ENCODE data around the gene ULK1.

The ULK1 gene

GRCh38 chr12:131903270-131904255 lies 9.1 kb downstream of the ULK1 start:
- DNase-seq, result peak in 1 of 10 donors; percentile 67
- intact Hi-C loops (cut with DNase I), result no loop called here

GRCh38 chr12:131904346-131904745 lies 9.9 kb downstream of the ULK1 start:
- no peak for DNase-seq
- intact Hi-C loops (cut with DNase I), result no loop called here

GRCh38 chr12:131905081-131905629 lies 10.7 kb downstream of the ULK1 start:
- DNase-seq, result peak in 1 of 10 donors; percentile 72
- intact Hi-C loops (cut with DNase I), result no loop called here

- DNase-seq, result peak in 1 of 10 donors; percentile 62
- intact Hi-C loops (cut with DNase I), result no loop called here
Observed at GRCh38 chr12:131905630-131906091, 11.2 kb downstream of the ULK1 start.

GRCh38 chr12:131907379-131908091 lies 13.1 kb downstream of the ULK1 start:
- intact Hi-C loops (cut with DNase I), result no loop called here
- no peak for DNase-seq

- peak in 2 of 10 donors; percentile 66 to 84 for DNase-seq
- intact Hi-C loops (cut with DNase I), result no loop called here
Observed at GRCh38 chr12:131908092-131909080, 14.0 kb downstream of the ULK1 start.

- intact Hi-C loops (cut with DNase I), result no loop called here
- DNase-seq, result peak in 1 of 10 donors; percentile 81
Observed at GRCh38 chr12:131909081-131909751, 14.8 kb downstream of the ULK1 start.

- intact Hi-C loops (cut with DNase I), result no loop called here
Observed at GRCh38 chr12:131909752-131910219, 15.4 kb downstream of the ULK1 start.

GRCh38 chr12:131910302-131911027 lies 16.0 kb downstream of the ULK1 start:
- DNase-seq, result peak in 1 of 10 donors; percentile 46
- intact Hi-C loops (cut with DNase I), result no loop called here

More at GRCh38 chr12:131909752-131910219, 15.4 kb downstream of the ULK1 start:
- DNase-seq, result peak in 1 of 10 donors; percentile 68

GRCh38 chr12:131911028-131911650 lies 16.7 kb downstream of the ULK1 start:
- DNase-seq, result peak in 1 of 10 donors; percentile 80
- intact Hi-C loops (cut with DNase I), result no loop called here

GRCh38 chr12:131911851-131912477 lies 17.5 kb downstream of the ULK1 start:
- DNase-seq, result peak in 1 of 10 donors; percentile 65

GRCh38 chr12:131912518-131913274 lies 18.3 kb downstream of the ULK1 start:
- intact Hi-C loops (cut with DNase I), result no loop called here
- peak in 5 of 10 donors; percentile 25 to 92 (median 56) for DNase-seq

More at GRCh38 chr12:131911851-131912477, 17.5 kb downstream of the ULK1 start:
- intact Hi-C loops (cut with DNase I), result no loop called here

- intact Hi-C loops (cut with DNase I), result no loop called here
- peak in 1 of 10 donors; percentile 58 for DNase-seq
Observed at GRCh38 chr12:131913666-131914065, 19.2 kb downstream of the ULK1 start.

- intact Hi-C loops (cut with DNase I), result no loop called here
- peak in 1 of 10 donors; percentile 76 for DNase-seq
Observed at GRCh38 chr12:131914179-131914702, 19.8 kb downstream of the ULK1 start.

GRCh38 chr12:131915000-131915689 lies 20.7 kb downstream of the ULK1 start:
- intact Hi-C loops (cut with DNase I), result no loop called here
- DNase-seq, result peak in 1 of 10 donors; percentile 73

GRCh38 chr12:131915823-131916222 lies 21.4 kb downstream of the ULK1 start:
- intact Hi-C loops (cut with DNase I), result no loop called here
- DNase-seq, result peak in 1 of 10 donors; percentile 81

Data from posterior cingulate gyrus (tissue), 11 donors.